ENCODE data around the gene PICALM. TPM values are rescaled to one million over a fixed set of nuclear protein-coding genes. Genes with fewer than 3 reads are reported as not detected.

The PICALM gene
- total RNA-seq, 1 donor from 2014 or later: 126 TPM

- intact Hi-C loops (cut with DNase I): no loop called here
- ATAC-seq: no peak
- DNase-seq (ENCODE audit: missing footprints): no peak
These were observed 145.4 kb downstream of the PICALM start for GRCh38 chr11:85923455-85923854.

- intact Hi-C loops (cut with DNase I): no loop called here
These were observed 146.5 kb downstream of the PICALM start for GRCh38 chr11:85922367-85922766.

GRCh38 chr11:85918910-85919794 lies 149.7 kb downstream of the PICALM start:
- DNase-seq (ENCODE audit: missing footprints) (no peak), ATAC-seq (no peak)
- intact Hi-C loops (cut with DNase I): no loop called here

More at GRCh38 chr11:85922367-85922766, 146.5 kb downstream of the PICALM start:
- ATAC-seq (no peak), DNase-seq (ENCODE audit: missing footprints) (no peak)

- intact Hi-C loops (cut with DNase I): no loop called here
- DNase-seq (ENCODE audit: missing footprints): no peak
- ATAC-seq: no peak
These were observed 154.5 kb downstream of the PICALM start for GRCh38 chr11:85914425-85914824.

GRCh38 chr11:85913513-85913912 lies 155.4 kb downstream of the PICALM start:
- ATAC-seq: no peak
- intact Hi-C loops (cut with DNase I): no loop called here
- no peak for DNase-seq (ENCODE audit: missing footprints)

- DNase-seq (ENCODE audit: missing footprints) (no peak), ATAC-seq (no peak)
- intact Hi-C loops (cut with DNase I): no loop called here
These were observed 156.5 kb downstream of the PICALM start for GRCh38 chr11:85912414-85912813.

Other genes starting within 250 kb of the PICALM start
- gene CCDC83, start 213.7 kb downstream of the PICALM start, total RNA-seq: not detected
- gene EED, start 175.7 kb upstream of the PICALM start, total RNA-seq: 12.7 TPM
- 51.5 TPM for gene HIKESHI, start 233.2 kb upstream of the PICALM start, total RNA-seq

Data from Right ventricle myocardium inferior (tissue), 1 donor.